ENCODE measurements around the gene ABCF3. TPM values are rescaled to one million over a fixed set of nuclear protein-coding genes. Genes with fewer than 3 reads are reported as not detected.

Gene ABCF3
- 10 to 100 TPM; 51.1 to 83.4 (median 72.6) TPM for total RNA-seq

GRCh38 chr3:184186184-184186901, at the start of gene ABCF3:
ABCF3 (plus strand) TSS chr3:184186199; CDS start chr3:184186208, 9 bp downstream.
- intact Hi-C loops (cut with DNase I) = loop anchor here (5.0 kb wide), 1 partner anchor 56 kb away; no protein-coding TSS in a partner anchor
- WGBS, 2 donors = 1 to 2% methylated on average over 23 to 26 of the region's 45 CpGs
- Histone ChIP-seq H3K4me3 (replicated peaks in 1 of 3) (peak within 1 kb of the TSS; percentile 46 to 91 (median 56)), H3K4me1 (peaks cover 17 to 19% of the 10 kb centered on the region in 2 donors), H3K27ac (peak within 1 kb of the TSS; percentile 54 to 74 (median 65)), H3K9me3 (no peaks in the 10 kb centered on the region), H3K36me3 (peaks cover 45 to 49% of the 10 kb centered on the region in 2 donors), H3K27me3 (no peaks in the 10 kb centered on the region)
- no peak for DNase-seq
- TF ChIP-seq POLR2A (IDR thresholded peaks at IDR 0.05) (peak in 1 of 2 donors; percentile 76), CTCF (IDR thresholded peaks at IDR 0.05) (no peak)

- Histone ChIP-seq H3K36me3 (peaks cover 53% of the 10 kb centered on the region in 2 donors), H3K4me3 (replicated peaks in 1 of 3) (no peak overlapping the region), H3K4me1 (peaks cover 12 to 14% of the 10 kb centered on the region in 2 donors), H3K27me3 (no peaks in the 10 kb centered on the region), H3K27ac (no peak overlapping the region), H3K9me3 (no peaks in the 10 kb centered on the region)
- intact Hi-C loops (cut with DNase I) = loop anchor here (5.0 to 10.0 kb wide), 3 partner anchors 42 to 246 kb away; no protein-coding TSS in a partner anchor
- WGBS, 2 donors = 87 to 93% methylated on average over 10 of the region's 10 CpGs
- DNase-seq = no peak
- TF ChIP-seq POLR2A (IDR thresholded peaks at IDR 0.05) = no peak
- no peak for TF ChIP-seq CTCF (IDR thresholded peaks at IDR 0.05)
Measured at GRCh38 chr3:184140436-184140835, 45.6 kb upstream of the ABCF3 start.

GRCh38 chr3:184142199-184142598, 43.8 kb upstream of the ABCF3 start:
- no peak for TF ChIP-seq POLR2A (IDR thresholded peaks at IDR 0.05)
- TF ChIP-seq CTCF (IDR thresholded peaks at IDR 0.05) = no peak
- H3K36me3 ChIP-seq = peaks cover 56 to 61% of the 10 kb centered on the region in 2 donors
- intact Hi-C loops (cut with DNase I) = loop anchor here (5.0 to 10.0 kb wide), 3 partner anchors 40 to 247 kb away; no protein-coding TSS in a partner anchor
- no peak for DNase-seq
- no peaks in the 10 kb centered on the region for H3K9me3 ChIP-seq
- H3K4me1 ChIP-seq = peaks cover 0 to under 1% of the 10 kb centered on the region in 2 donors
- H3K27ac ChIP-seq = no peak overlapping the region
- H3K4me3 ChIP-seq (replicated peaks in 1 of 3) = no peak overlapping the region
- H3K27me3 ChIP-seq = no peaks in the 10 kb centered on the region
- 94 to 95% methylated on average over 7 of the region's 7 CpGs for WGBS, 2 donors

GRCh38 chr3:184143327-184143726, 42.7 kb upstream of the ABCF3 start:
- no peak for DNase-seq
- H3K9me3 ChIP-seq = no peaks in the 10 kb centered on the region
- intact Hi-C loops (cut with DNase I) = loop anchor here (5.0 to 10.0 kb wide), 3 partner anchors 39 to 249 kb away; no protein-coding TSS in a partner anchor
- peaks cover 56 to 61% of the 10 kb centered on the region in 2 donors for H3K36me3 ChIP-seq
- no peaks in the 10 kb centered on the region for H3K27me3 ChIP-seq
- no peaks in the 10 kb centered on the region for H3K4me1 ChIP-seq
- whole genome bisulfite sequencing, 2 donors = 88 to 92% methylated on average over 3 of the region's 3 CpGs
- H3K4me3 ChIP-seq (replicated peaks in 1 of 3) = no peak overlapping the region
- no peak overlapping the region for H3K27ac ChIP-seq
- no peak for TF ChIP-seq CTCF (IDR thresholded peaks at IDR 0.05)
- TF ChIP-seq POLR2A (IDR thresholded peaks at IDR 0.05) = no peak

GRCh38 chr3:184144505-184144904, 41.5 kb upstream of the ABCF3 start:
- H3K9me3 ChIP-seq = no peaks in the 10 kb centered on the region
- H3K27me3 ChIP-seq = no peaks in the 10 kb centered on the region
- no peak overlapping the region for H3K4me3 ChIP-seq (replicated peaks in 1 of 3)
- DNase-seq = no peak
- TF ChIP-seq CTCF (IDR thresholded peaks at IDR 0.05) = no peak
- TF ChIP-seq POLR2A (IDR thresholded peaks at IDR 0.05) = no peak
- WGBS, 2 donors = 75 to 91% methylated on average over 5 of the region's 5 CpGs
- intact Hi-C loops (cut with DNase I) = loop anchor here (5.0 to 10.0 kb wide), 3 partner anchors 38 to 250 kb away; no protein-coding TSS in a partner anchor
- no peaks in the 10 kb centered on the region for H3K4me1 ChIP-seq
- peaks cover 56 to 61% of the 10 kb centered on the region in 2 donors for H3K36me3 ChIP-seq
- no peak overlapping the region for H3K27ac ChIP-seq
